HT-29 (cell line): Measurements from ENCODE around the gene AAK1. TPM values are rescaled to one million over a fixed set of nuclear protein-coding genes. Genes with fewer than 3 reads are reported as not detected.
A peak's percentile ranks its signal among the peaks of the same experiment; 100 is the strongest.
"Not testable (repeated sequence)": the region's sequence is repeated elsewhere in the genome, so short reads cannot be mapped to it uniquely, and the experiment has no call there.

Experiments used
- DNase-seq: peaks from one replicate; pipeline ENCODE4 v3.0.0-alpha.2; 2015; ENCODE audit warnings: low spot score
- total RNA-seq: library from RNA; depleted of rRNA; stranded (reverse); fragments of >200 nt; shearing (Covaris generic); gene quantifications from 2 replicates; pipeline ENCODE4 v1.2.3, GENCODE V29; 2014; rRNA removed

Gene AAK1
- total RNA-seq: 14.7 and 16.2 TPM in 2 replicates

- DNase-seq: peak; percentile 90
These were observed at the start of gene AAK1 for GRCh38 chr2:69643602-69644505. TSS of gene AAK1 (minus strand) at chr2:69643739. CDS start at chr2:69643040, 699 bp downstream.

GRCh38 chr2:69692424-69692823 lies 48.9 kb upstream of the AAK1 start:
- DNase-seq: no peak

- no peak for DNase-seq
These were observed 46.4 kb upstream of the AAK1 start for GRCh38 chr2:69689969-69690368.

GRCh38 chr2:69689466-69689865 lies 45.9 kb upstream of the AAK1 start:
- DNase-seq: no peak

- DNase-seq: no peak
These were observed 44.6 kb upstream of the AAK1 start for GRCh38 chr2:69687971-69688611.

GRCh38 chr2:69686813-69687212 lies 43.3 kb upstream of the AAK1 start:
- DNase-seq: no peak

GRCh38 chr2:69685321-69686048 lies 41.9 kb upstream of the AAK1 start:
- DNase-seq: peak; percentile 30

GRCh38 chr2:69683170-69683971 lies 39.8 kb upstream of the AAK1 start:
- no peak for DNase-seq

- DNase-seq: no peak
These were observed 39.0 kb upstream of the AAK1 start for GRCh38 chr2:69682525-69682924.

- no peak for DNase-seq
These were observed 36.6 kb upstream of the AAK1 start for GRCh38 chr2:69680001-69680675.

- DNase-seq: no peak
These were observed 34.4 kb upstream of the AAK1 start for GRCh38 chr2:69677914-69678313.

- DNase-seq: no peak
These were observed 32.6 kb upstream of the AAK1 start for GRCh38 chr2:69676146-69676545.

- no peak for DNase-seq
These were observed 30.8 kb upstream of the AAK1 start for GRCh38 chr2:69674316-69674670.

- DNase-seq: not testable (repeated sequence)
These were observed 29.6 kb upstream of the AAK1 start for GRCh38 chr2:69673098-69673497.

GRCh38 chr2:69669666-69670065 lies 26.1 kb upstream of the AAK1 start:
- DNase-seq: no peak

GRCh38 chr2:69668598-69668997 lies 25.1 kb upstream of the AAK1 start:
- no peak for DNase-seq

GRCh38 chr2:69667805-69668382 lies 24.4 kb upstream of the AAK1 start:
- peak; percentile 59 for DNase-seq

GRCh38 chr2:69665152-69665551 lies 21.6 kb upstream of the AAK1 start:
- no peak for DNase-seq

- no peak for DNase-seq
These were observed 20.3 kb upstream of the AAK1 start for GRCh38 chr2:69663860-69664259.

- DNase-seq: not testable (repeated sequence)
These were observed 19.0 kb upstream of the AAK1 start for GRCh38 chr2:69662547-69662946.
